Astrocyte of the spinal cord (primary cell): ENCODE measurements around the gene GDF15.

Source experiments
- DNase-seq: peaks from one replicate; pipeline ENCODE4 v3.0.0; 2011; ENCODE audit warnings: low read depth, low spot score
- H3K4me3 ChIP-seq: 2 replicates; pipeline ENCODE4 v1.5.1; 2011; ENCODE audit warnings: low read depth, mild to moderate bottlenecking, low read length, moderate library complexity
- in situ Hi-C: cut with HindIII; loops from 2 replicates; pipeline ENCODE4 v1.10.0; 2017; ENCODE audit warnings: low sequenced_read_pairs
- TF ChIP-seq, protein P1 (sequence below): IDR thresholded peaks from 2 replicates; pipeline ENCODE4 v1.5.1; 2012; ENCODE audit warnings: low read depth, mild to moderate bottlenecking, low read length, inconsistent platforms

GDF15 gene

DNA sequence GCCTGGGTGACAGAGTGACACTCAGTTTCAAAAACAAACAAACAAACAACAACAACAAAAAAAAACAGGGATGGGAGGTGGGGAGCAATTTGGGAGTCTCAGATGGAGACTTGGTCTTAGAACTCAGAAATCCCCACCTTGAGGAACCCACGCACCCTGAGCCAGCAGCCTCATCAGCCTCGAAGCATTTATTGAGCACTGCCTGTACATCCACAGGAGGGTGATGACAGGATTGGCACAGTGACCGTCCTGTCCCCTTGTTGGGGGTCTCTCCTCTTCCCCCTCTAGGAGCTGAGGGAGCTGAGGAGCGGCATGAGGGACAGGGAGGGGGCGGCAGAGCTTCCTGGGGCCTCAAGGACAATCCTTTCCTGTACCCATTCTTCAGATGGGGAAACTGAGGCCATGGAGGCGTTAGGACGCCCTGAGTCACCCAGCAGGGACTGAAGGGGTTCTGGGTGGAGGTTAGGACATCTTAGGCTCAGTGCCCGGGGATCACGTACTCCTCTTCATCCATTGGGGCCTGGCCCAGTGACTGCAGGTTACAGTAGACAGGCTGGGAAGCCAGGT lies 5.6 kb downstream of the GDF15 start:
- no peak overlapping the region for H3K4me3 ChIP-seq
- DNase-seq, result no peak
- TF ChIP-seq, protein P1, sequence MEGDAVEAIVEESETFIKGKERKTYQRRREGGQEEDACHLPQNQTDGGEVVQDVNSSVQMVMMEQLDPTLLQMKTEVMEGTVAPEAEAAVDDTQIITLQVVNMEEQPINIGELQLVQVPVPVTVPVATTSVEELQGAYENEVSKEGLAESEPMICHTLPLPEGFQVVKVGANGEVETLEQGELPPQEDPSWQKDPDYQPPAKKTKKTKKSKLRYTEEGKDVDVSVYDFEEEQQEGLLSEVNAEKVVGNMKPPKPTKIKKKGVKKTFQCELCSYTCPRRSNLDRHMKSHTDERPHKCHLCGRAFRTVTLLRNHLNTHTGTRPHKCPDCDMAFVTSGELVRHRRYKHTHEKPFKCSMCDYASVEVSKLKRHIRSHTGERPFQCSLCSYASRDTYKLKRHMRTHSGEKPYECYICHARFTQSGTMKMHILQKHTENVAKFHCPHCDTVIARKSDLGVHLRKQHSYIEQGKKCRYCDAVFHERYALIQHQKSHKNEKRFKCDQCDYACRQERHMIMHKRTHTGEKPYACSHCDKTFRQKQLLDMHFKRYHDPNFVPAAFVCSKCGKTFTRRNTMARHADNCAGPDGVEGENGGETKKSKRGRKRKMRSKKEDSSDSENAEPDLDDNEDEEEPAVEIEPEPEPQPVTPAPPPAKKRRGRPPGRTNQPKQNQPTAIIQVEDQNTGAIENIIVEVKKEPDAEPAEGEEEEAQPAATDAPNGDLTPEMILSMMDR, result no peak
- in situ Hi-C loops, result no loop called here

- TF ChIP-seq, protein P1, result no peak
- H3K4me3 ChIP-seq, result no peak overlapping the region
- in situ Hi-C loops, result no loop called here
- no peak for DNase-seq
These were observed 6.5 kb downstream of the GDF15 start for GRCh38 chr19:18392417-18392816.

GRCh38 chr19:18392926-18393325 lies 7.0 kb downstream of the GDF15 start:
- in situ Hi-C loops, result no loop called here
- no peak for DNase-seq
- TF ChIP-seq, protein P1, result no peak
- no peak overlapping the region for H3K4me3 ChIP-seq

DNA sequence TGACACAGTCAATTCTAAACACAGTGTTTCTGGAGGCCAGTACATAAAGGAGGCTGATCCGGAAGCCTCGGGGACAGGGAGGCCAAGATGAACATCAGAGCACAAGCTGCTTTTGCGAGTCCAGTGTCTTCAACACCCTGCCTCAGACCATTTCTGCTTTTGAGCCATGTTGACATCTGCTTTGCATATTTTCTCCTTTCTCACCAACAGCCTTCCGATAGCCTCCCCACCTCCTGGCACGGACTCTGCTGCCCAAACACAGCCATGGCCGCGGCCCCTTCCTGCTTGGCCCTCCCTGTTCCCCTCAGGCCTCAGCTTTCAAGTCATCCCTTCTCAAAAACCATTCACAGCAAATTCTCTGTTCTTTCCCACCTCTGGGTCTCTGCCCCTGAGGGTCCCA lies 7.9 kb downstream of the GDF15 start:
- H3K4me3 ChIP-seq, result no peak overlapping the region
- TF ChIP-seq, protein P1, result no peak
- in situ Hi-C loops, result no loop called here
- no peak for DNase-seq

- no peak overlapping the region for H3K4me3 ChIP-seq
- DNase-seq, result no peak
- TF ChIP-seq, protein P1, result no peak
These were observed 10.7 kb downstream of the GDF15 start for GRCh38 chr19:18396471-18397241.

GRCh38 chr19:18397242-18398202 lies 11.6 kb downstream of the GDF15 start, which contains the start of gene LRRC25:
Gene LRRC25 (minus strand): TSS chr19:18397622. CDS start chr19:18396963, 659 bp downstream.
- TF ChIP-seq, protein P1, result no peak
- no peak within 1 kb of the TSS for H3K4me3 ChIP-seq
- DNase-seq, result no peak
- in situ Hi-C loops, result no loop called here

More at GRCh38 chr19:18396471-18397241, 10.7 kb downstream of the GDF15 start:
- in situ Hi-C loops, result no loop called here
